Astrocyte (in vitro differentiated cells and primary cell): ENCODE measurements around the gene STAB1.

Experiments used
- CTCF ChIP-seq: IDR thresholded peaks from 2 replicates; pipeline ENCODE4 v1.5.1; 2011; ENCODE audit warnings: low read depth, mild to moderate bottlenecking, inconsistent platforms, low read length, moderate library complexity; ENCODE audit not compliant: insufficient read depth
- EZH2 ChIP-seq: IDR thresholded peaks from 2 replicates; pipeline ENCODE4 v1.6.1; 2012; ENCODE audit warnings: mild to moderate bottlenecking, low read length, inconsistent platforms; ENCODE audit not compliant: insufficient read depth

GRCh38 chr3:52450489-52451236 lies 44.5 kb upstream of the STAB1 start:
- TF ChIP-seq CTCF: no peak
- TF ChIP-seq EZH2: no peak
